ENCODE results near the gene PLA2G6. TPM values are rescaled to one million over a fixed set of nuclear protein-coding genes. Genes with fewer than 3 reads are reported as not detected.

PLA2G6 gene
- total and polyA plus RNA-seq, 2 experiments from 2014 or later = 28.2 to 30.2 TPM

DNA sequence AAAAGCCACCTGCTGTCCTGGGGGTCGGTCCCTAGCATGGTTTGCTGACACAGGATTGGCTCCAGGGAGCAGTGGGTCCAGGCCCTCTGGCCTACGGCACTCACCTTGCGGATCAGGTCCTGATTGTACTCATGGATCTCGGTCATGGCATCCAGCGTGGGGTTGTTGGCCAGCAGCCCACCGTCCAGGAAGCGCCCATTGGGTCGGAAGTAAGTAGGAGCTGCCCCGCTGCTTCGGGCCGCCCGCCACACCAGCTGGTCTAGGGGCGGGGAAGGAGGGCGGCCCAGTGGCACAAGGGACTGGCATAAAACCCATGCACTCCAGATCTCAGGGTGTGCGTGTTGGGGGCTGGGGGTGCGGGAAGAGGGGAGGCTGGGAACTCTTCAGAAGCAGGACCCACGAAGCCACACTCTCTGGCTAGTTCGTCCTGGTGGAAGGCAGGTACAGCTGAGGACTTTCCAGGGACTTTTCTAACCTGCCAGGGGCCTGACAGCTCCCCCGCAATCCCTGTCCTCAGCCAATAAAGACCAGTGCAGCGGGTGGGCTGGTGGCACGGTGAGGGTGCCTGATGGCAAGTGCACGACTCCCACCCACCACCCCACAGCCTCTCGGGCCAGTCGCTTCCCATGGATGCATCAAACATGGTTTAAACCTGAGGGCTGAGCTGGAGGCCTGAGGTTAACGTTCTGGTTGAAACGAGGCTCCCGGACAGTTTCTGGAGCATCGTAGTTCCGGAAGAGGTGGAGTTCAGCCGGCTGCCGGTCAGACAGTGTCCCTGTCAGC is 66.0 kb downstream of the PLA2G6 start:
- Histone ChIP-seq H4K20me1 (ENCODE audit: insufficient read depth, poor library complexity, severe bottlenecking) (no peaks in the 10 kb centered on the region), H2AFZ (no peak overlapping the region), H3K36me3 (replicated peaks; ENCODE audit: insufficient read depth, low read depth) (no peaks in the 10 kb centered on the region), H3K9me3 (ENCODE audit: low read depth) (no peaks in the 10 kb centered on the region), H3K27ac (no peak overlapping the region), H3K9me2 (replicated peaks; ENCODE audit: insufficient read depth) (no peaks in the 10 kb centered on the region), H3K79me2 (no peaks in the 10 kb centered on the region), H3K27me3 (no peaks in the 10 kb centered on the region), H3K4me3 (no peak overlapping the region), H3K4me1 (ENCODE audit: insufficient read depth) (peaks cover 15% of the 10 kb centered on the region), H3K4me2 (no peak overlapping the region)
- 96% methylated on average over 31 of the region's 31 CpGs for WGBS (ENCODE audit: low lambda C conversion rate, missing lambda C conversion rate)
- no peak for TF ChIP-seq EZH2phosphoT487 (IDR thresholded peaks at IDR 0.05; ENCODE audit: low read depth, severe bottlenecking, unreplicated experiment)
- TF ChIP-seq EZH2 (IDR thresholded peaks at IDR 0.05; ENCODE audit: borderline replicate concordance) = no peak
- TF ChIP-seq, protein P1, sequence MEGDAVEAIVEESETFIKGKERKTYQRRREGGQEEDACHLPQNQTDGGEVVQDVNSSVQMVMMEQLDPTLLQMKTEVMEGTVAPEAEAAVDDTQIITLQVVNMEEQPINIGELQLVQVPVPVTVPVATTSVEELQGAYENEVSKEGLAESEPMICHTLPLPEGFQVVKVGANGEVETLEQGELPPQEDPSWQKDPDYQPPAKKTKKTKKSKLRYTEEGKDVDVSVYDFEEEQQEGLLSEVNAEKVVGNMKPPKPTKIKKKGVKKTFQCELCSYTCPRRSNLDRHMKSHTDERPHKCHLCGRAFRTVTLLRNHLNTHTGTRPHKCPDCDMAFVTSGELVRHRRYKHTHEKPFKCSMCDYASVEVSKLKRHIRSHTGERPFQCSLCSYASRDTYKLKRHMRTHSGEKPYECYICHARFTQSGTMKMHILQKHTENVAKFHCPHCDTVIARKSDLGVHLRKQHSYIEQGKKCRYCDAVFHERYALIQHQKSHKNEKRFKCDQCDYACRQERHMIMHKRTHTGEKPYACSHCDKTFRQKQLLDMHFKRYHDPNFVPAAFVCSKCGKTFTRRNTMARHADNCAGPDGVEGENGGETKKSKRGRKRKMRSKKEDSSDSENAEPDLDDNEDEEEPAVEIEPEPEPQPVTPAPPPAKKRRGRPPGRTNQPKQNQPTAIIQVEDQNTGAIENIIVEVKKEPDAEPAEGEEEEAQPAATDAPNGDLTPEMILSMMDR (IDR thresholded peaks at IDR 0.05; ENCODE audit: poor library complexity) = no peak
- DNase-seq (ENCODE audit: low spot score) = peak; percentile 6

DNA sequence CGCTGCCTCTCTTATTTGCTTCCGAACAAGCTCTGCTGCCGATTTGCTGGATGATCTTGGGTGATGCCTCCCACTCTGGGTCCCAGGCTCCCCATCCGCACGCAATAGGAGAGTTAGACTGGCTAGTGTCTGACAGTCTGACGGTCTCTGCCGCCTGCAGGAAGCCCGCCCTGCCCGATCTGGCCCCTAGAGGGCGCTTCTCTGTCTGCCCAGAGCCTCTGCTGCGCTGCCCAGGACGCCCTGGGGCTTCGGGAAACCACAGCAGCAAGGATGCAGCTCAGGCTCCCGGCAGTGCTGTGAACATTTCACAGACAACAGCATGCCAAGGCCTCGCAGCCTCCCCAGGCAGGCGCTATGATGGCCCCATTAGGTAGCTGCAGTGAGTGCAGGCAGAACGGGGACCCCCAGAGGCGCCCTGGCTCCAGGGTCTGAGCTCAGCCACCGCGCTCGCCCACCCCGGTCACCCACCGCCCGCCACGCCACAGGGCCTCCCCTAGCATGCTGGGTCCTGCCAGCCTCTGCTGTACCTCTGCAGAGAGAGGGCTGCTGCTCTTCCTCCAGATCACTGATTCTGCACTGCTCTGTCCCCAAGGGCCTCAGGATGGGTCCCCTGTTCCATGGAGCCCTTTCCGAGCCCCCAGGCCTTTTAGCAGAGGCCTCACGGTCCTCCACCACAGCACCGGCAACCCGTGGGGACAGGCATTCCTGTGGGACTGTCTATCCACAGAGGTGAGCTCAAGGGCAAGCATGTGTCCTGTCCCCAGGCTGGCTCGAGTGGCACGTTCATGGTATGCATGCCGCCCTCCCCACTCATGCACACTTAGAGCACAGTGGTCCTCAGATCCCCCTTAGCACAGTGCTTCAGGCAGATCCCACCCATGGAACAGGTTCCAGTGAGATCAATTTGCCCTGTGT is 66.9 kb downstream of the PLA2G6 start:
- Histone ChIP-seq H2AFZ (no peak overlapping the region), H3K9me3 (ENCODE audit: low read depth) (no peaks in the 10 kb centered on the region), H3K79me2 (no peaks in the 10 kb centered on the region), H3K4me1 (ENCODE audit: insufficient read depth) (peaks cover 15% of the 10 kb centered on the region), H3K4me2 (no peak overlapping the region), H3K4me3 (no peak overlapping the region), H3K27ac (no peak overlapping the region), H3K9me2 (replicated peaks; ENCODE audit: insufficient read depth) (no peaks in the 10 kb centered on the region), H3K27me3 (no peaks in the 10 kb centered on the region), H4K20me1 (ENCODE audit: insufficient read depth, poor library complexity, severe bottlenecking) (no peaks in the 10 kb centered on the region), H3K36me3 (replicated peaks; ENCODE audit: insufficient read depth, low read depth) (no peaks in the 10 kb centered on the region)
- TF ChIP-seq, protein P1 (IDR thresholded peaks at IDR 0.05; ENCODE audit: poor library complexity) = peak; percentile 94
- no peak for TF ChIP-seq EZH2phosphoT487 (IDR thresholded peaks at IDR 0.05; ENCODE audit: low read depth, severe bottlenecking, unreplicated experiment)
- DNase-seq (ENCODE audit: low spot score) = peak; percentile 92
- 51% methylated on average over 32 of the region's 32 CpGs for WGBS (ENCODE audit: low lambda C conversion rate, missing lambda C conversion rate)

DNA sequence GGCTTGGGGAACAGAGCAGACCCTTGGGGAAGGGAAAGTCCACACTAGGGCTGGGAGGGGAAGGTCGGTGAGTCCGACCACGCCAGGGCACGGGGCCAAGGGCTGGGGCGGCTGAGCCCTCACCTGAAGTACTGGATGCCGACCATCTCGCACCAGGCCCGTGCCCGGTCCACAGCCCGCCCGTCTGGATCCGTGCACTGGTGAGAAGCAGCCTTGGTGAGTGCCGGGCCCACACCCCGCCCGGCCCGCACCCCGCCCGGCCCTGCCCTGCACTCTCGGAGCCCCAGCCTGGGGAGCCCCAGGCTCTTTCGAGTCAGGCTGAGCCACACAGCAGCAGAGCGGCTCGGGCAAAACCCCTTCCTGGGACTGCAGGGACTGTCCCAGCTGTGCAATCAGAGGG is 69.2 kb downstream of the PLA2G6 start:
- Histone ChIP-seq H3K27me3 (no peaks in the 10 kb centered on the region), H3K79me2 (no peaks in the 10 kb centered on the region), H3K4me1 (ENCODE audit: insufficient read depth) (peaks cover 15% of the 10 kb centered on the region), H4K20me1 (ENCODE audit: insufficient read depth, poor library complexity, severe bottlenecking) (no peaks in the 10 kb centered on the region), H3K9me3 (ENCODE audit: low read depth) (no peaks in the 10 kb centered on the region), H3K36me3 (replicated peaks; ENCODE audit: insufficient read depth, low read depth) (no peaks in the 10 kb centered on the region), H3K9me2 (replicated peaks; ENCODE audit: insufficient read depth) (no peaks in the 10 kb centered on the region), H2AFZ (no peak overlapping the region), H3K4me2 (peak overlapping the region; percentile 71), H3K27ac (peak overlapping the region; percentile 97), H3K4me3 (no peak overlapping the region)
- no peak for DNase-seq (ENCODE audit: low spot score)
- WGBS (ENCODE audit: low lambda C conversion rate, missing lambda C conversion rate) = 83% methylated on average over 2 of the region's 22 CpGs
- TF ChIP-seq EZH2 (IDR thresholded peaks at IDR 0.05; ENCODE audit: borderline replicate concordance) = no peak
- TF ChIP-seq, protein P1 (IDR thresholded peaks at IDR 0.05; ENCODE audit: poor library complexity) = no peak
- TF ChIP-seq EZH2phosphoT487 (IDR thresholded peaks at IDR 0.05; ENCODE audit: low read depth, severe bottlenecking, unreplicated experiment) = no peak

Measured in hepatocyte (in vitro differentiated cells).